GM20431 (cell line): Measurements from ENCODE around the gene MAT2B.
"Not testable (repeated sequence)": the region's sequence is repeated elsewhere in the genome, so short reads cannot be mapped to it uniquely, and the experiment has no call there.

Experiments
- in situ Hi-C: fragments of 300-500 bp; cut with MseI, MboI; formaldehyde crosslinking; loops from one replicate; pipeline ENCODE4 v1.15.0; 2020; ENCODE audit warnings: low sequenced_read_pairs; ENCODE audit not compliant: unreplicated experiment

Gene MAT2B

GRCh38 chr5:163503106-163504078 is 2.0 kb upstream of the MAT2B start:
- in situ Hi-C loops, result no loop called here

- in situ Hi-C loops, result no loop called here
Measured at GRCh38 chr5:163504079-163504931, 1.1 kb upstream of the MAT2B start.

GRCh38 chr5:163505049-163505367 is 411 bp upstream of the MAT2B start:
- in situ Hi-C loops, result no loop called here

- in situ Hi-C loops, result no loop called here
Measured at GRCh38 chr5:163506095-163506457, 657 bp downstream of the MAT2B start.

- in situ Hi-C loops, result no loop called here
Measured at GRCh38 chr5:163506726-163507125, 1.3 kb downstream of the MAT2B start.

GRCh38 chr5:163508753-163509152 is 3.3 kb downstream of the MAT2B start:
- in situ Hi-C loops, result no loop called here

GRCh38 chr5:163509291-163509951 is 4.0 kb downstream of the MAT2B start:
- in situ Hi-C loops, result no loop called here

GRCh38 chr5:163512526-163512925 is 7.1 kb downstream of the MAT2B start:
- in situ Hi-C loops, result no loop called here

GRCh38 chr5:163525096-163525495 is 19.7 kb downstream of the MAT2B start:
- in situ Hi-C loops, result no loop called here

- in situ Hi-C loops, result no loop called here
Measured at GRCh38 chr5:163529698-163530097, 24.3 kb downstream of the MAT2B start.

- in situ Hi-C loops, result no loop called here
Measured at GRCh38 chr5:163531272-163531671, 25.9 kb downstream of the MAT2B start.

- in situ Hi-C loops, result no loop called here
Measured at GRCh38 chr5:163532171-163533084, 27.0 kb downstream of the MAT2B start.

GRCh38 chr5:163533223-163533622 is 27.8 kb downstream of the MAT2B start:
- in situ Hi-C loops, result no loop called here

- in situ Hi-C loops, result no loop called here
Measured at GRCh38 chr5:163534492-163535094, 29.2 kb downstream of the MAT2B start.

GRCh38 chr5:163535290-163535689 is 29.9 kb downstream of the MAT2B start:
- in situ Hi-C loops, result no loop called here

GRCh38 chr5:163536442-163536841 is 31.0 kb downstream of the MAT2B start:
- in situ Hi-C loops, result not testable (repeated sequence)

GRCh38 chr5:163540696-163541095 is 35.3 kb downstream of the MAT2B start:
- in situ Hi-C loops, result no loop called here

- in situ Hi-C loops, result no loop called here
Measured at GRCh38 chr5:163542771-163543170, 37.4 kb downstream of the MAT2B start.

GRCh38 chr5:163544041-163544440 is 38.6 kb downstream of the MAT2B start:
- in situ Hi-C loops, result no loop called here
